SK-N-SH (cell line): ENCODE data around the gene EIF5A2. TPM values are rescaled to one million over a fixed set of nuclear protein-coding genes. Genes with fewer than 3 reads are reported as not detected.

Experiments
- CTCF ChIA-PET: fragments of 300-600, 350-600 bp; formaldehyde crosslinking; extraction: SDS; loops from one replicate; lab custom pipeline; 2021; lab: Yijun Ruan, JAX
- POLR2A ChIA-PET: fragments of 350-600 bp; sonication (Branson Sonifier 250); formaldehyde crosslinking; extraction: SDS; loops from one replicate; lab custom pipeline; 2020; ENCODE audit warnings: antibody characterized with exemption, inconsistent platforms; lab: Yijun Ruan, JAX
- DNase-seq: peaks from one replicate; pipeline ENCODE4 v3.0.0; 2012
- H2AFZ ChIP-seq: fragments of 200-600 bp; sonication (generic); 2 replicates; pipeline ENCODE4 v1.8.1; 2016; ENCODE audit warnings: antibody characterized with exemption, mild to moderate bottlenecking, low read depth
- H3F3A ChIP-seq: fragments of 200-600 bp; sonication (generic); replicated peaks from 2 replicates; pipeline ENCODE3; 2016; ENCODE audit warnings: antibody characterized with exemption, mild to moderate bottlenecking; ENCODE audit not compliant: insufficient read depth
- H3K27ac ChIP-seq, 2 experiments: fragments of 200-500 bp in 1 of 2; fragments of 200-600 bp in 1 of 2; sonication (Bioruptor generic) in 1 of 2; sonication (generic), shearing (Covaris generic) in 1 of 2; 2 replicates each; pipeline versions ENCODE4 v1.5.1 to v1.6.1; 2014 to 2016; ENCODE audit warnings: low read depth in 2 of 2, inconsistent platforms in 1 of 2, low read length in 1 of 2, mild to moderate bottlenecking in 1 of 2, mixed read lengths in 1 of 2
- H3K27me3 ChIP-seq: fragments of 200-600 bp; sonication (generic), shearing (Covaris generic); 2 replicates; pipeline ENCODE4 v1.6.1; 2016; ENCODE audit warnings: mixed run types; ENCODE audit not compliant: insufficient read depth
- H3K36me3 ChIP-seq, 2 experiments: fragments of 200-500 bp in 1 of 2; fragments of 200-600 bp in 1 of 2; sonication (Bioruptor generic) in 1 of 2; sonication (generic) in 1 of 2; replicated peaks in 1 of 2; 2 replicates each; pipeline versions ENCODE3 to v1.5.1; 2014 to 2016; ENCODE audit warnings: low read length in 1 of 2, mild to moderate bottlenecking in 1 of 2; ENCODE audit not compliant: insufficient read depth in 2 of 2, control insufficient read depth in 1 of 2
- H3K4me1 ChIP-seq, 2 experiments: fragments of 200-500 bp in 1 of 2; fragments of 200-600 bp in 1 of 2; sonication (Bioruptor generic) in 1 of 2; sonication (generic), shearing (Covaris generic) in 1 of 2; 2 replicates each; pipeline versions ENCODE4 v1.5.1 to v1.6.1; 2014 to 2016; ENCODE audit warnings: low read depth in 1 of 2, low read length in 1 of 2, mixed run types in 1 of 2; ENCODE audit not compliant: insufficient read depth in 2 of 2, control insufficient read depth in 1 of 2
- H3K4me2 ChIP-seq: fragments of 200-600 bp; sonication (generic), shearing (Covaris generic); 2 replicates; pipeline ENCODE4 v1.6.1; 2017; ENCODE audit warnings: mixed run types
- H3K4me3 ChIP-seq, 2 experiments: fragments of 200-500 bp in 1 of 2; fragments of 200-600 bp in 1 of 2; sonication (Bioruptor generic) in 1 of 2; sonication (generic), shearing (Covaris generic) in 1 of 2; 2 replicates each; pipeline versions ENCODE4 v1.5.1 to v1.8.1; 2014 to 2016; ENCODE audit warnings: low read depth in 2 of 2, inconsistent platforms in 1 of 2, low read length in 1 of 2, mild to moderate bottlenecking in 1 of 2, mixed read lengths in 1 of 2, moderate library complexity in 1 of 2
- H3K79me2 ChIP-seq: fragments of 200-600 bp; sonication (generic); 2 replicates; pipeline ENCODE4 v1.8.1; 2017; ENCODE audit warnings: mild to moderate bottlenecking; ENCODE audit not compliant: insufficient read depth
- H3K9ac ChIP-seq: fragments of 200-600 bp; sonication (generic); 2 replicates; pipeline ENCODE4 v1.6.1; 2017; ENCODE audit warnings: mixed run types
- H3K9me2 ChIP-seq: fragments of 200-600 bp; sonication (generic); 2 replicates; pipeline ENCODE4 v1.6.1; 2017; ENCODE audit warnings: mixed run types
- H3K9me3 ChIP-seq: fragments of 200-600 bp; sonication (generic); 2 replicates; pipeline ENCODE4 v1.6.1; 2017; ENCODE audit warnings: mixed run types, mild to moderate bottlenecking, moderate library complexity
- H4K20me1 ChIP-seq: fragments of 200-600 bp; sonication (generic); 2 replicates; pipeline ENCODE4 v1.6.1; 2017; ENCODE audit warnings: mild to moderate bottlenecking, mixed run types; ENCODE audit not compliant: insufficient read depth
- CHD2 ChIP-seq: fragments of 150-350 bp; IDR thresholded peaks from 2 replicates; pipeline ENCODE4 v1.6.1; 2018; ENCODE audit warnings: low read length; ENCODE audit not compliant: partially characterized antibody
- ELF1 ChIP-seq: IDR thresholded peaks from 2 replicates; pipeline ENCODE4 v1.4.0; 2012
- EP300 ChIP-seq, 2 experiments: IDR thresholded peaks; 2 replicates each; pipeline versions ENCODE4 v1.4.0 to v1.6.1; 2012; ENCODE audit warnings: borderline replicate concordance in 1 of 2, low read depth in 1 of 2, low read length in 1 of 2
- EZH2phosphoT487 ChIP-seq: fragments of 200-600 bp; sonication (generic); IDR thresholded peaks from 2 replicates; pipeline ENCODE4 v1.6.1; 2017; ENCODE audit warnings: low read depth, mixed run types, mild to moderate bottlenecking, antibody characterized with exemption, moderate library complexity, borderline replicate concordance
- FOSL2 ChIP-seq: IDR thresholded peaks from 2 replicates; pipeline ENCODE4 v1.4.0; 2012; ENCODE audit warnings: low read depth, mild to moderate bottlenecking, moderate library complexity, borderline replicate concordance
- FOXM1 ChIP-seq: IDR thresholded peaks from 2 replicates; pipeline ENCODE4 v1.4.0; 2012; ENCODE audit warnings: low read depth, mild to moderate bottlenecking
- GABPA ChIP-seq: IDR thresholded peaks from 2 replicates; pipeline ENCODE4 v1.4.0; 2012; ENCODE audit warnings: low read depth, mild to moderate bottlenecking
- JUND ChIP-seq: IDR thresholded peaks from 2 replicates; pipeline ENCODE4 v1.4.0; 2012
- MEF2A ChIP-seq: IDR thresholded peaks from 2 replicates; pipeline ENCODE4 v1.4.0; 2012; ENCODE audit warnings: low read depth, borderline replicate concordance
- MXI1 ChIP-seq: IDR thresholded peaks from 2 replicates; pipeline ENCODE4 v1.6.1; 2012; ENCODE audit warnings: mild to moderate bottlenecking, low read depth, low read length, improper control_type of control experiment
- NFIC ChIP-seq: IDR thresholded peaks from 2 replicates; pipeline ENCODE4 v1.4.0; 2012; ENCODE audit warnings: borderline replicate concordance
- NRF1 ChIP-seq: IDR thresholded peaks from 2 replicates; pipeline ENCODE4 v1.6.1; 2012; ENCODE audit warnings: low read depth, mild to moderate bottlenecking, low read length
- RCOR1 ChIP-seq: fragments of 150-350 bp; IDR thresholded peaks from 2 replicates; pipeline ENCODE4 v1.6.1; 2017; ENCODE audit warnings: antibody characterized with exemption, low read length
- RFX5 ChIP-seq: IDR thresholded peaks from 2 replicates; pipeline ENCODE4 v1.6.1; 2012; ENCODE audit warnings: mild to moderate bottlenecking, improper control_type of control experiment, low read length
- RXRA ChIP-seq: IDR thresholded peaks from 2 replicates; pipeline ENCODE4 v1.4.0; 2012; ENCODE audit warnings: low read depth, mild to moderate bottlenecking, borderline replicate concordance
- TAF1 ChIP-seq: IDR thresholded peaks from 2 replicates; pipeline ENCODE4 v1.6.1; 2012; ENCODE audit warnings: low read depth, mild to moderate bottlenecking, low read length, moderate library complexity, borderline replicate concordance
- TCF12 ChIP-seq: IDR thresholded peaks from 2 replicates; pipeline ENCODE4 v1.4.0; 2012
- TEAD4 ChIP-seq: IDR thresholded peaks from 2 replicates; pipeline ENCODE4 v1.4.0; 2012; ENCODE audit warnings: mild to moderate bottlenecking, borderline replicate concordance; ENCODE audit not compliant: insufficient read depth
- WGBS: methylation state at CpG from one replicate; pipeline ENCODE4 v1.1.6; 2017; ENCODE audit warnings: low lambda C conversion rate; 5-methylcytosine and 5-hydroxymethylcytosine counted together
- polyA plus RNA-seq, 3 experiments: library from polyadenylated mRNA; depleted of rRNA; stranded (reverse); fragments of >200 nt; gene quantifications; 2 replicates each; pipeline ENCODE4 v1.2.3, GENCODE V29; 2012
- TF ChIP-seq, protein P1 (sequence below): fragments of 200-600 bp; sonication (generic); IDR thresholded peaks from 2 replicates; pipeline ENCODE4 v1.6.1; 2017; ENCODE audit warnings: antibody characterized with exemption, mild to moderate bottlenecking, moderate library complexity
- TF ChIP-seq, protein P2 (sequence below): IDR thresholded peaks from 2 replicates; pipeline ENCODE4 v1.4.0; 2012; ENCODE audit warnings: low read depth
- TF ChIP-seq, protein P3 (sequence below): IDR thresholded peaks from 2 replicates; pipeline ENCODE4; 2012
- TF ChIP-seq, protein P4 (sequence below): IDR thresholded peaks from 2 replicates; pipeline ENCODE4 v1.4.0; 2012; ENCODE audit warnings: low read depth, borderline replicate concordance
- TF ChIP-seq, protein P5 (sequence below): IDR thresholded peaks from 2 replicates; pipeline ENCODE4 v1.4.0; 2012; ENCODE audit warnings: low read depth, borderline replicate concordance

The EIF5A2 gene
- polyA plus RNA-seq, 1 of the 3 experiments (the other 2 are of a cell fraction), result 2.7 TPM

DNA sequence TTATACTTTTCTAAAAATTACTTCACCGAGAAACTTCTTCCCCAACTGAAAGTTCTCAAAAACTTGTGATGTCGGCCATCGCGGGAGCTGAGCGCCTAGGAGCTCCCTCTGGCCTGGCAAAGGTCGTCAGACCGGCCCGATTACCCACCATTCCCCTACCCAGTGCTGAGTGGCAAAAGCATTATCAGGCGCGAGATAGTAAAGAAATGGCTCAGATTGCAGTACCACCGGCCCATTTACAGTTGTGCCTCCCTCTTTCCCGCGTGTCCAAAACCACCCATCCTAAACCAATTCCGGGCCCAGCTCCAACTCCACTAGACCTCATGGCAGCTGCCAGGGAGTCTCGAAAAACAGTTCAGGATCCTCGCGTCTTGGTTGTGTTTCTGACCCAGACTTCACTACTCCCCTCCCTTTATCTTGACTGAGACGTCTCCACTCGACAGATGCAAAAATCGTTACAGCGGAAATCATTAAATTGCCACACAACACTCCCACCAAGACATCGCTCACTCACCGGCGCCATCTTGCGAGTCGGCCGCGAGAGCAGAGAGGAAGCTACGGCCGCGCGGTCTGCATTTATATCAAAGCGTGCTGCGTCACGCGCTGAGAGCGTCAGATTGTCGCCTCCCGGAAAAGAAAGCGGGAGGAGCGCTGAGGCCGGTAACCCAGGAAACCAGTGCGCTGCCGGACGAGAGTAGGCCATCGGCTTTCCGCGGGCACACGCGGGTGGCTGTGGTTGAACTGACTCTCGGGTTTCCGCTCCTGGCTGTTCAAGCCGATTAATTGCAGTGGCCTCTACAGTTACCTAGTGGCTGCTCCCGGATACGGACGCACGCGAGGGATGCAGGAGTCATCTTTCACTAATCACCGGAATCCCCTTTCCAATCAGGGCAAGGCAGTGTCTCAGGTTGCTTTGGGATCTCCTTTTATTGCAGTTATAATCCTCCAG lies 38.5 kb downstream of the EIF5A2 start, which contains the start of gene RPL22L1:
Gene RPL22L1 (minus strand): TSS at position 551 of the 949 bp plus-strand sequence. CDS start 28 bp downstream, at position 523.
- no peaks in the 10 kb centered on the region for H3K9me2 ChIP-seq
- ChIA-PET POLR2A (interaction anchor here (0.6 to 1.7 kb wide), 8 partner anchors 17 to 648 kb away, joined by 3 to 17 read pairs (median 5); partner anchors contain the start of genes EIF5A2 and PRKCI), CTCF (interaction anchor here (0.8 to 1.8 kb wide), 6 partner anchors 11 to 456 kb away, joined by 3 to 7 read pairs (median 4); no protein-coding TSS in a partner anchor)
- under 1% methylated on average over 49 of the region's 59 CpGs for WGBS
- no peaks in the 10 kb centered on the region for H3K27me3 ChIP-seq
- peaks cover 25% of the 10 kb centered on the region for H3K79me2 ChIP-seq
- H3K4me1 ChIP-seq, result peaks cover 11 to 19% of the 10 kb centered on the region in 2 experiments; a peak in 3 of 4 replicates
- H4K20me1 ChIP-seq, result peaks cover 13% of the 10 kb centered on the region
- peak within 1 kb of the TSS; percentile 83 for H3K4me2 ChIP-seq
- peaks cover 8% of the 10 kb centered on the region; the same call in 1 of the 2 replicates for H3K9me3 ChIP-seq
- H3K9ac ChIP-seq, result peak within 1 kb of the TSS; percentile 93
- H3K27ac ChIP-seq, result peak within 1 kb of the TSS; percentile 86 to 95
- peak within 1 kb of the TSS; percentile 77 for H2AFZ ChIP-seq
- H3F3A ChIP-seq, result peaks cover 41% of the 10 kb centered on the region
- peaks cover 29 to 30% of the 10 kb centered on the region in 2 experiments for H3K36me3 ChIP-seq
- H3K4me3 ChIP-seq, result peak within 1 kb of the TSS; percentile 73 to 81
- DNase-seq, result peak; percentile 87
- TF ChIP-seq CHD2 (peak; percentile 55), RXRA (no peak), FOXM1 (no peak), MXI1 (peak; percentile 94), MEF2A (no peak), FOSL2 (no peak; the same call in 1 of the 2 replicates), NRF1 (no peak), TCF12 (no peak), RCOR1 (no peak; the same call in 1 of the 2 replicates), ELF1 (peak; percentile 86), TEAD4 (no peak), EZH2phosphoT487 (no peak), JUND (no peak), RFX5 (0 out of 2 replicates have a peak, but pooled peaks have one; percentile 34), TAF1 (peak; percentile 98), GABPA (peak; percentile 18; the same call in 1 of the 2 replicates), EP300 (IDR thresholded peaks at IDR 0.05; ENCODE audit: borderline replicate concordance in 1 of 2, low read depth in 1 of 2, low read length in 1 of 2) (no peak), NFIC (no peak)
- TF ChIP-seq, protein P1, sequence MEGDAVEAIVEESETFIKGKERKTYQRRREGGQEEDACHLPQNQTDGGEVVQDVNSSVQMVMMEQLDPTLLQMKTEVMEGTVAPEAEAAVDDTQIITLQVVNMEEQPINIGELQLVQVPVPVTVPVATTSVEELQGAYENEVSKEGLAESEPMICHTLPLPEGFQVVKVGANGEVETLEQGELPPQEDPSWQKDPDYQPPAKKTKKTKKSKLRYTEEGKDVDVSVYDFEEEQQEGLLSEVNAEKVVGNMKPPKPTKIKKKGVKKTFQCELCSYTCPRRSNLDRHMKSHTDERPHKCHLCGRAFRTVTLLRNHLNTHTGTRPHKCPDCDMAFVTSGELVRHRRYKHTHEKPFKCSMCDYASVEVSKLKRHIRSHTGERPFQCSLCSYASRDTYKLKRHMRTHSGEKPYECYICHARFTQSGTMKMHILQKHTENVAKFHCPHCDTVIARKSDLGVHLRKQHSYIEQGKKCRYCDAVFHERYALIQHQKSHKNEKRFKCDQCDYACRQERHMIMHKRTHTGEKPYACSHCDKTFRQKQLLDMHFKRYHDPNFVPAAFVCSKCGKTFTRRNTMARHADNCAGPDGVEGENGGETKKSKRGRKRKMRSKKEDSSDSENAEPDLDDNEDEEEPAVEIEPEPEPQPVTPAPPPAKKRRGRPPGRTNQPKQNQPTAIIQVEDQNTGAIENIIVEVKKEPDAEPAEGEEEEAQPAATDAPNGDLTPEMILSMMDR, result no peak; the same call in 1 of the 2 replicates
- TF ChIP-seq, protein P2, sequence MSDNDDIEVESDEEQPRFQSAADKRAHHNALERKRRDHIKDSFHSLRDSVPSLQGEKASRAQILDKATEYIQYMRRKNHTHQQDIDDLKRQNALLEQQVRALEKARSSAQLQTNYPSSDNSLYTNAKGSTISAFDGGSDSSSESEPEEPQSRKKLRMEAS, result peak; percentile 84
- TF ChIP-seq, protein P3, sequence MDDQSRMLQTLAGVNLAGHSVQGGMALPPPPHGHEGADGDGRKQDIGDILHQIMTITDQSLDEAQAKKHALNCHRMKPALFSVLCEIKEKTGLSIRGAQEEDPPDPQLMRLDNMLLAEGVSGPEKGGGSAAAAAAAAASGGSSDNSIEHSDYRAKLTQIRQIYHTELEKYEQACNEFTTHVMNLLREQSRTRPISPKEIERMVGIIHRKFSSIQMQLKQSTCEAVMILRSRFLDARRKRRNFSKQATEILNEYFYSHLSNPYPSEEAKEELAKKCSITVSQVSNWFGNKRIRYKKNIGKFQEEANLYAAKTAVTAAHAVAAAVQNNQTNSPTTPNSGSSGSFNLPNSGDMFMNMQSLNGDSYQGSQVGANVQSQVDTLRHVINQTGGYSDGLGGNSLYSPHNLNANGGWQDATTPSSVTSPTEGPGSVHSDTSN, result no peak
- TF ChIP-seq, protein P4, sequence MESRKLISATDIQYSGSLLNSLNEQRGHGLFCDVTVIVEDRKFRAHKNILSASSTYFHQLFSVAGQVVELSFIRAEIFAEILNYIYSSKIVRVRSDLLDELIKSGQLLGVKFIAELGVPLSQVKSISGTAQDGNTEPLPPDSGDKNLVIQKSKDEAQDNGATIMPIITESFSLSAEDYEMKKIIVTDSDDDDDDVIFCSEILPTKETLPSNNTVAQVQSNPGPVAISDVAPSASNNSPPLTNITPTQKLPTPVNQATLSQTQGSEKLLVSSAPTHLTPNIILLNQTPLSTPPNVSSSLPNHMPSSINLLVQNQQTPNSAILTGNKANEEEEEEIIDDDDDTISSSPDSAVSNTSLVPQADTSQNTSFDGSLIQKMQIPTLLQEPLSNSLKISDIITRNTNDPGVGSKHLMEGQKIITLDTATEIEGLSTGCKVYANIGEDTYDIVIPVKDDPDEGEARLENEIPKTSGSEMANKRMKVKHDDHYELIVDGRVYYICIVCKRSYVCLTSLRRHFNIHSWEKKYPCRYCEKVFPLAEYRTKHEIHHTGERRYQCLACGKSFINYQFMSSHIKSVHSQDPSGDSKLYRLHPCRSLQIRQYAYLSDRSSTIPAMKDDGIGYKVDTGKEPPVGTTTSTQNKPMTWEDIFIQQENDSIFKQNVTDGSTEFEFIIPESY, result peak; percentile 79; the same call in 1 of the 2 replicates
- TF ChIP-seq, protein P5, sequence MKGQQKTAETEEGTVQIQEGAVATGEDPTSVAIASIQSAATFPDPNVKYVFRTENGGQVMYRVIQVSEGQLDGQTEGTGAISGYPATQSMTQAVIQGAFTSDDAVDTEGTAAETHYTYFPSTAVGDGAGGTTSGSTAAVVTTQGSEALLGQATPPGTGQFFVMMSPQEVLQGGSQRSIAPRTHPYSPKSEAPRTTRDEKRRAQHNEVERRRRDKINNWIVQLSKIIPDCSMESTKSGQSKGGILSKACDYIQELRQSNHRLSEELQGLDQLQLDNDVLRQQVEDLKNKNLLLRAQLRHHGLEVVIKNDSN, result peak; percentile 63; the same call in 1 of the 2 replicates
